Stimulated activated CD8-positive, alpha-beta memory T cell treated with anti-CD3 and anti-CD28 coated beads, Interleukin-2, amount 100 ng/mL, for 1 hour (primary cell): ENCODE results near the gene CCDC200.
"Not testable (repeated sequence)": the region's sequence is repeated elsewhere in the genome, so short reads cannot be mapped to it uniquely, and the experiment has no call there.

ENCODE experiments used
- DNase-seq, 2 donors: peaks; one replicate each; pipeline ENCODE4 v3.0.0-alpha.2; 2020; ENCODE audit warnings: low read depth in 2 of 2

Gene CCDC200

GRCh38 chr17:43228020-43228782 lies at the start of gene CCDC200:
Gene CCDC200 (minus strand): TSS chr17:43228623. CDS start chr17:43228554, 69 bp downstream.
- DNase-seq = not testable (repeated sequence)

- DNase-seq = not testable (repeated sequence)
These were observed 44.5 kb upstream of the CCDC200 start for GRCh38 chr17:43272914-43273313.

GRCh38 chr17:43272483-43272882 lies 44.1 kb upstream of the CCDC200 start:
- DNase-seq = not testable (repeated sequence)

- not testable (repeated sequence) for DNase-seq
These were observed 42.4 kb upstream of the CCDC200 start for GRCh38 chr17:43270552-43271504.

- not testable (repeated sequence) for DNase-seq
These were observed 18.0 kb upstream of the CCDC200 start for GRCh38 chr17:43246456-43246855.

GRCh38 chr17:43240596-43241352 lies 12.4 kb upstream of the CCDC200 start:
- not testable (repeated sequence) for DNase-seq

- not testable (repeated sequence) for DNase-seq
These were observed 11.2 kb upstream of the CCDC200 start for GRCh38 chr17:43239597-43239996.

GRCh38 chr17:43233877-43234276 lies 5.5 kb upstream of the CCDC200 start, which contains the start of gene RNU2-1:
Gene RNU2-1 (minus strand): TSS chr17:43233977.
- DNase-seq = not testable (repeated sequence)

- DNase-seq = not testable (repeated sequence)
These were observed 4.8 kb upstream of the CCDC200 start for GRCh38 chr17:43233263-43233662.

GRCh38 chr17:43232021-43232699 lies 3.7 kb upstream of the CCDC200 start:
- not testable (repeated sequence) for DNase-seq

- not testable (repeated sequence) for DNase-seq
These were observed 3.0 kb upstream of the CCDC200 start for GRCh38 chr17:43231205-43232020.

GRCh38 chr17:43226393-43226792 lies 2.0 kb downstream of the CCDC200 start:
- DNase-seq = no peak

- no peak for DNase-seq
These were observed 4.2 kb downstream of the CCDC200 start for GRCh38 chr17:43224146-43224705.

- DNase-seq = no peak
These were observed 7.8 kb downstream of the CCDC200 start for GRCh38 chr17:43220511-43221125.

- DNase-seq = no peak
These were observed 8.6 kb downstream of the CCDC200 start for GRCh38 chr17:43219746-43220380.

GRCh38 chr17:43219001-43219400 lies 9.4 kb downstream of the CCDC200 start:
- no peak for DNase-seq

GRCh38 chr17:43217614-43218087 lies 10.8 kb downstream of the CCDC200 start:
- DNase-seq = no peak

GRCh38 chr17:43216762-43217613 lies 11.4 kb downstream of the CCDC200 start:
- DNase-seq = no peak
